SW 1271 (cell line): ENCODE results near the gene LINGO4.
"Not testable (repeated sequence)": the region's sequence is repeated elsewhere in the genome, so short reads cannot be mapped to it uniquely, and the experiment has no call there.

Experiments used
- DNase-seq, 2 experiments: peaks; one replicate each; lab custom pipeline; 2025; lab: John Stamatoyannopoulos, UW

Gene LINGO4

GRCh38 chr1:151780736-151781135, 24.5 kb downstream of the LINGO4 start:
- not testable (repeated sequence) for DNase-seq

- no peak for DNase-seq
Measured at GRCh38 chr1:151779852-151780251, 25.4 kb downstream of the LINGO4 start.

GRCh38 chr1:151777317-151777716, 27.9 kb downstream of the LINGO4 start:
- no peak for DNase-seq

GRCh38 chr1:151776665-151777062, 28.6 kb downstream of the LINGO4 start:
- DNase-seq: no peak

GRCh38 chr1:151775894-151776664, 29.1 kb downstream of the LINGO4 start:
- DNase-seq: no peak

- DNase-seq: no peak
Measured at GRCh38 chr1:151774256-151774922, 30.8 kb downstream of the LINGO4 start.

- no peak for DNase-seq
Measured at GRCh38 chr1:151773702-151774101, 31.5 kb downstream of the LINGO4 start.

- not testable (repeated sequence) for DNase-seq
Measured at GRCh38 chr1:151769270-151769669, 35.9 kb downstream of the LINGO4 start.

- DNase-seq: not testable (repeated sequence)
Measured at GRCh38 chr1:151768351-151769066, 36.7 kb downstream of the LINGO4 start.

- no peak for DNase-seq
Measured at GRCh38 chr1:151763990-151764389, 41.2 kb downstream of the LINGO4 start.

GRCh38 chr1:151762941-151763921, 42.0 kb downstream of the LINGO4 start, which contains the start of gene MRPL9:
MRPL9 (minus strand) TSS chr1:151763496; CDS start chr1:151763479, 17 bp downstream.
- DNase-seq: peak; percentile 22 to 62

- DNase-seq: no peak
Measured at GRCh38 chr1:151760597-151761385, 44.4 kb downstream of the LINGO4 start.

- no peak for DNase-seq
Measured at GRCh38 chr1:151759241-151759640, 46.0 kb downstream of the LINGO4 start.

- DNase-seq: no peak
Measured at GRCh38 chr1:151756291-151756690, 48.9 kb downstream of the LINGO4 start.
